Epidermal melanocyte (primary cell): ENCODE measurements around the gene MXD1.
"Not testable (repeated sequence)": the region's sequence is repeated elsewhere in the genome, so short reads cannot be mapped to it uniquely, and the experiment has no call there.

Experiments
- DNase-seq: peaks from one replicate; pipeline ENCODE4 v3.0.0; 2011; ENCODE audit warnings: low spot score; ENCODE audit not compliant: insufficient read length

Gene MXD1

DNA sequence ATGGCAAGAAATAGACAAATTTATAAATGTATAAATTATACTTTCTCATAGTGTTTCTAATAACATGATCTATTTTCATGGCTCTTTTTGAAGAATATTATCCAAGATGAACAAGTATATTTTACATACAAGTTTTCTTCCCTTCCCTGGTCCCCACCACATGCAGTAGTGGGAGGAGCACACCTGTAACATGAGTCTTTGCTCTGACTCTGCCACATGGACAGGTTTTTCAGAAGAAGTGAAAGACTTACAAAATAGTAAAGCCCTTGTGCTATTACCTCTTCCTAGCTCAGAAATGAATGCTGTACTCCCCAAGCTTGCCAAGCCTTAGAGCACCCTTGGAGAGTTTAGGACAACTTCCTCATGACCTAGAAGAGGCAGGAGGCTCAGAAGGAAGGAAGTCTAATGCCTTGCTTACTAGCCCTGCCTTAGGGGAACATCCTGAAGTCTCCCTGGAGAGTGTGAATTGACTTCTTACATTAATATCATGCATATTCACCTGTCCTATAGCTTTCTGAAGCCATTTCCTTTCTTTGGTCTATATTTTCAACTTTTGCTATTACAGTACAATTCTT is 18.4 kb downstream of the MXD1 start:
- no peak for DNase-seq

DNA sequence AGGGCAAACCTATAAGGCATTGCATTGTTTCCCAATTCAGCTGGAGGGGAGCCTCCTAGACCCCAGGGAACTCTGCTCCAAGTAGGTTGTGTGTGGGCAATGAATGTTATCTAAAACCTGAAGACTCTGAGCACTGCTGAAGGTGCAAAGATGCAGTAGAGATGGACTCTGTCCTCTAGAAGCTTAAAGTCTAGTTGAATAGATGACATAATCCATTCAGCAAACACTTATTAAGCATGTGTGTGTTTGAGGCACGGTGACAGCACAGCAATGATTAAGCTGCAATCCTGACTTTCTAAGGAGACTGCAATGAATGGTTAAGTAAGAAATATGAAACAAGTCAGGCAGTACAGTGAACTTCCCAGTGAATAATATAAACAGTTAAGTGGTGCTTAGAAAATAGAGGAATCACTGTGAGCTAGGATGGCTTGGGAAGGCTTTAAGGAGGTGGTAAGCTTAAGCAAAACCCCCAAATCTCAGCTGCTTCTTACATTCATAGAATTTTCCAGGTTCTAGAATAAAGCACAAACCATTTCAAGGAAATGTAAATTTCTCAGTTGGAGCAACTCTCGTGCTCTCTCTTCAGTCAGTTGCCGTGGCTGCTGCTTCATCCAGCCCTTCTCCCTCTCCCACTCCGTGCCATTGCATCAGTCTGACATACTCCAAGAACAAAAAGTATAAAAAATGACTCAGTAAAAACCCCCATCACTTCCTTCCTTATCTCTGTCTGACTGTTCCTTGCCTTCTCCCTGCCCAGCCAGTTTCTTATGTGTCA is 19.1 kb downstream of the MXD1 start:
- DNase-seq = no peak

- DNase-seq = no peak
Measured at GRCh38 chr2:69934614-69934908, 19.7 kb downstream of the MXD1 start.

- no peak for DNase-seq
Measured at GRCh38 chr2:69935011-69935410, 20.1 kb downstream of the MXD1 start.

DNA sequence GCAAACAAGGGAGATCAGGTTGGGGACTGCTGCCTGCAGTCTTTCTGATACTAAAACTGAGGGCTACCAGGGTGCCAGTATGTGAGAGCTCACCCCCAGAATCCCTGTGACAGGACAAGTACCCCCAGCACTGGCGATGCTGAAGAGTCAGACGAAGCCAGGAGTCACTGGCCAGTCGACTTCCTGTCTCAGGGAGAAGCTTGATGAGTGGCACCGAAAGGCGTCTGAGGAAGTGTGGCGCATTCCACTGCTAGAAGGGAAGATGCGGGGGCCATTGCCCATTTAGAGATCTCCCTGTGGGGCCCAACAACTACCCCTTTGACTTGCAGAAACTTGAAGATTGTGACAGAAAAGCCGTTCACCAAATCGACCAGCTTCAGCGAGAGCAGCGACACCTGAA is 22.0 kb downstream of the MXD1 start:
- no peak for DNase-seq

GRCh38 chr2:69937968-69938367 is 23.1 kb downstream of the MXD1 start:
- no peak for DNase-seq

- no peak for DNase-seq
Measured at GRCh38 chr2:69939722-69940121, 24.8 kb downstream of the MXD1 start.

- no peak for DNase-seq
Measured at GRCh38 chr2:69940691-69941090, 25.8 kb downstream of the MXD1 start.

DNA sequence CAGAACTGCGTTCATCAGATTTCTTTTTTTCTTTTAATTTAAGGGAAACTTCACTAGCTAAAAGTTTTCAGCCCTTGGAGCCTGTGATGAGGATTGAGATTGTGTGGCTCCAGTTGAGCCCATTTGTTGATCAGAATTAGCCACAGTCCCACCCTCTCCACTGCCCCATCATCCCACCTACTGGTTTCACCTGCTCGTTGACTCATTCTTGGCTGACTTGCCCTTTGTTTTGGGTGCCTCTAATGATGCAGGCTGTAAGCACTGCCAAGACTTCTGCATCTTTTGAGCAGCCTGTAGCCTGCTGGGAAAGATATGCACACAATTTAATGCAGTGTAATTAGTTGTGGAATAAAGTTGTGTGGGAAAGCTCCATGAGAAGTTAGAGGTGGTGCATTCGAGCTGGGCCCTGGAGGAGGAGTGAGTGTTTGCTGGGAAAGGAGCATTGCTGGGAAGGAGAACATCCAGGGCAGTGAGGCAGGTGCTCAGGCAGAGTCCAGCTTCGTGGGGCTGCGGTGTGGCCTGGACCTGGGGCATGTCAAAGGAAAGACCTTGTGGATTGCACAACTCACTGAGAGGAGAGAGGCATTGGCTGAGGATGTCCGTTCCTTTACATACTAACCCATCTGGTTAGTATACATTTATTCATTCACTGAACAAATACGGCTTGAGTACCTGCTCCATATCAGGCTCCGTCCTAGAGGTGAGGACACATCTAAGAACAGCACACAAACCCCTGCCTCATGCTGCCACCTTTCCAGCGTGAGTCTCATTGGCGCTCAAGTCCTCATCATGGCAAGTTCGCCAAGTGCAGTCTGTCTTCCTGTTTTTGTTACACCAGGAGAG is 28.3 kb downstream of the MXD1 start:
- no peak for DNase-seq

DNA sequence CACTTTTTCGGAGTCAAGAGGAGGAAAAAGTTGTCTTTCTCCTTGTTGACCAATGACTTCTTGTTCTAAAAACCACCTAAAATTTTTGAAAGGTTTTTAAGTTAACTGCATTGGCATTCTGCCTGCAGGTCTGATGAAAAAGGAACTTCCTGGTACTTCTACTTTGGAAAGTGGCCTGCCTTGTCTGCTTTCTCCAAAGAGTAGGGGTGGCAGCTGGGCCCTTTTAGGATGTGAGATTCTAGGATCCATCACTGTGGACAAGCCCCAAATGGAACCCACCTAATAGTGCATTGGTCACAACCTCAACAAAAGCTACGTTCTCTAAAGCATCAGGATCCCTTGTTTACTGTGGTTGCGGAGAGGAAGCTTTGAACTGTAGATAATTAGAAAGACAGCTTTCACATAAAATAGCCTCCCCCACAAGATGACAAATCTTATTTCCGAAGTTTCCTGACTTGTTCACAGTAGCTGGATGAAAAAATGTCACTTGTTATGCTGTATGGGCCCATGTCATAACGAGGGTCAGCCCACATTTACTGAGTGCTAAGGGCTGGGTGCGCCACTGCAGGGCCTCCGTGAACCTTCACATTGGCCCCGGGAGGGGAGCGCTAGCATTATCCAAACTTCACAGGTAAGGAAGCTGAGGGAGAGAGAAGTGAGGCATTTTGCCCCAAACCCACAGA is 29.1 kb downstream of the MXD1 start:
- DNase-seq = no peak

DNA sequence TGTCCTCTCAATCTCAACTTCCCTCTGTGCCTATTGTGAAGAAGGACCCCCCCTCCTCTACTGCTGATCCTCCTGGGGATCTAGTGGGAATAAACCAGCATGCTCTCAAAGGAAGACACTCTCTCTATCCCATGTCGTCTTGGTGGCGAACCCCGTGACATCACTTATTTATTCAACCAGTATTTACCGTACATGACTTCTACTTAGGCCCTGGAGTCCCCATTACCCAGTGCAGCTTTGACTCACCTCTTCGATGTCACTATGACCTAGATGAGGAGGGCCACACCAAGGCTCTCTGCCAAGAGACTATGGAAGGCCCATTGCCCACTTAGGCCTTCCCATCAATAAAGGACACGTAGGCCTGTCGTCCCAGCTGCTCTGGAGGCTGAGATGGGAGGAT is 29.8 kb downstream of the MXD1 start:
- DNase-seq = no peak

GRCh38 chr2:69945441-69945840 is 30.5 kb downstream of the MXD1 start:
- no peak for DNase-seq

- no peak for DNase-seq
Measured at GRCh38 chr2:69945941-69946340, 31.0 kb downstream of the MXD1 start.

GRCh38 chr2:69946351-69947324 is 31.7 kb downstream of the MXD1 start:
- DNase-seq = no peak

DNA sequence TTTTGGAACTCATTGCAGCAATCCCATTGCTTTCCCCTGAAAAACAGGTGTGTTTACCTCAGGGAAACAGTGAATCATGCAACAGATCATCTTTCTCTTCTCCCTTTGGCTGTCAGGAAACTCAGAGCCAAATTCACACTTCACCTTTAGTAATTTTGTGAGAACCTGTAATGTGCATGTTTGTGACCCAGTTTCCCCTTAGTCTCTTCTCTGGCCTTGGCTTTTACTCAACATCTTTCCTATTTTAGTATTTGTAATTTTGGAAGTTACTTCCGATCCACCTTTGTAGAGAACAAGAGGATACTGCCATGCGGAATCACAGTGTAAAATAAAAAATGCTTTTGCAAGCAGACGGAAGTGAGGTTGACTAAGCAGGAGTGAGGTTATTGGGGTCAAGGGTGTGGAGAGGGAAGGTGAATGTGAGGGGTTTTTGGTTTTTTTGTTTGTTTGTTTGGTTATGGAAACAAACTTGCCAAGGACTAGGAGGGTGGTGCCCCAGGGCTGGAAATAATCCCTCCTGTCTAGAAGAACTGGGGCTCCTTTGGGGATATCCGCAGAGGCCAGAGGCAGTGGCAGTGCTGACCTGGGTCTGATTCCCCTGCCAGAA is 32.5 kb downstream of the MXD1 start:
- DNase-seq = no peak

GRCh38 chr2:69948032-69948962 is 33.4 kb downstream of the MXD1 start:
- DNase-seq = no peak

DNA sequence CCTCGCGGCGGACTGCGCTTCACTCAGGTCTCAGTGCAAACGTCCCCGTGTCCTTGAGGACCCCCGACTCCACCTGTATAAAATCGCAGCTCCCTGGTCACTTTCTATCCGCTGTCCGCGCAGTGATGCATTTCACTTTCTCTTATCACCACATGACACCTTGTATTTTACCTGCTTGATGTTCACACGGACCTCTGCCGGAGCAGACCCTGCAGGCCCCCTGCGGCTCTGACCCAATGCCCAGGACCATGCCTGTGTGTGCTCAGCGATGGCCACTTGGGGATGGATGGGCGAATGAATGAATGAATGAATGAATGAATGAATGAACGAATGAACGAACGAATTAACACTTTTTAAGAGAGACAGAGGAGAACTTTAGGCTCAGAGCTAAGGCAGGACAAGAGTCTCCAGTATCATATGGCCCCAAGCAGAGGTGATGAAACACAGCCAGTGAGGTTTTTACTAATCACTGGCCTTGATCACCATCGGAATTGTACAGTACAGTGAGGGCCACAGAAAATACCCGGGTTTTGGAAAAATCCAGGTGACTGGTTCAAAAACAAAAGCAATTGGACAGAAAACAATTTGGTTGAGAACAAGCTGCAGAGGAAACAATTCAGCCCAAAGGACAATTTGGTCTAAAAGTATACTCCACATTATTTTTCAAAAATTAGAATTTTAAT is 34.2 kb downstream of the MXD1 start:
- DNase-seq = no peak

GRCh38 chr2:69950241-69950640 is 35.3 kb downstream of the MXD1 start:
- no peak for DNase-seq

- DNase-seq = not testable (repeated sequence)
Measured at GRCh38 chr2:69950671-69951070, 35.8 kb downstream of the MXD1 start.
